NCI-H774 (cell line): Measurements from ENCODE around the gene JAZF1.

Experiments
- DNase-seq: peaks from one replicate; lab custom pipeline; 2025; lab: John Stamatoyannopoulos, UW

Gene JAZF1

DNA sequence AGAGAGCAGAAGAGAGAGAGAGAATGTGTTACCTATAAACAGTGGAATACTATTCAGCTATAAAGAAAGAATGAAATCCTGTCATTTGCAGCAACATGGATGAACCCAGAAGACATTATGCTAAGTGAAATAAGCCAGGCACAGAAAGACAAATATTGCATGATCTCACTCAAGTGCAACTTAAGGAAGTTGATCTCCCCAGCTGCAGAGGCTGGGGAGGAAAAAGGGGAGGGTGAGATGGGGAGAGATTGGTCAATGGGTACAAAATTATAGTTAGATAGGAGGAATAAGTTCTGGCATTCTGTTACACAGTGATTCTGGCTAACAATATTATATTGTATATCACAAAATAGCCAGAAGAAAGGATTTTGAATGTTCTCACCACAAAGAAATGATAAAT is 11.2 kb upstream of the JAZF1 start:
- no peak for DNase-seq

DNA sequence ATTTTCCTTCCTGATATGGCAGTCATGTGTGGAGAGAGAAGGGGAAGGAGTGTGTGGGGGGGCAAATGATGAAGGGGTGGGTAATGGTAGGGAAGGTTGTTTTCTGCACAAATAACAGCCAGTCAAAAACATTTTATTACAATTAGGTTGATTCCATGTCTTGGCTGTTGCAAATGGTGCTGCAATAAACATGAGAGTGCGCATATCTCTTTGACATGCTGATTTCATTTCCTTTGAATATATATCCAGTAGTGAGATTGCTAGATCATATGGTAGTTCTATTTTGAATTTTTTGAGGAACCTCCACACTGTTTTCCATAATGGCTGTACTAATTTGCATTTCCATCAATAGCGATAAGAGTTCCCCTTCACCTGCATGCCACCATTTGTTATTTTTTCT is 10.6 kb upstream of the JAZF1 start:
- DNase-seq = no peak

DNA sequence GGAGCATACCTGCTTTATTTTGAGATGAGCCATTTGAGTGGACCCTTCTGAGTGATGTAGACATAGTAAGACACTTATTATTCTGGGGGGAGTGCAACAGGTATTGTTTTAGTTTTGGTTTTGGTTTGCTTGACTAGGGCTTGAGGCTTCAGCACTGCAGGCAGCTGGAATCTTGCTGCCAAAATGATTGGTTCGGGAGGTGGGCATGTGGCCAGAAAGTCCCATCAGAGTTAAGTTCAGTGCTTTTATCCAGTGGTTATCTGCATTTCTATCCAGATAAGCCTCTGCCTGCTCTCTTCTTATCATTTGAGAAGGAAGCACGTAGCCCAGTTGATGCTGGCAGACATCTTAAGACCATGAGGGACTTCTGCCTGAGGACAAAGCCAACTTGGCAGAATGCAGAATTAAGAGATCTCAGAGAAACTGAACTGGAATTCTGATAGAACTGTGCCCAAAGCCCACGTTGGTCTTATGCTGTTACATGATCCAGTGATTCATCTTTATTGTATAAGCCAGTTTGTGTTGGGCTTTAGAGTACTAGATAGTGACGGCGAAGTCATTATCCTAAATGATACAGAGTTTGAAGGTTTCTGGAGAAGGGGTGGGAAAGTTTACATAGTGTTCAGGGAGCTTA is 9.6 kb upstream of the JAZF1 start:
- no peak for DNase-seq

DNA sequence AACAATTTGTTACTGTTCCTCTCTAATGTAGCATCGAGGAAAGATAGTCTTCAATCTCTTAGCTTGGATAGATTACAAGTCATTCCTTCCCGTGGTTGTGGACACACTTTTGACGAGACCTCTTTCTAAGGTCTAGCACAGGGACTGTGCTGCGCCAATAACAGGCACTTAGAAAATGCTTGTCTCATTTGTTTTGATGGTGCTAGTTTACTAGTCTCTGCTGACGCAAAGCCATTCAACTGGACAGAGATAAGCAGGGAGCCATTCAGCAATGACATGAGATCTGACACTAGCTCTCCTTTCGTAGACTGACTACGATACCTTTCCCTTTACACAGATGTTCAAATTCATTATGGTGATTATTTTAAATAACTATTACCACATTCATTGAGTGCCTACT is 6.4 kb upstream of the JAZF1 start:
- no peak for DNase-seq

- DNase-seq = no peak
These were observed 3.0 kb upstream of the JAZF1 start for GRCh38 chr7:28183627-28184026.

- no peak for DNase-seq
These were observed 1.5 kb upstream of the JAZF1 start for GRCh38 chr7:28182071-28182471.

DNA sequence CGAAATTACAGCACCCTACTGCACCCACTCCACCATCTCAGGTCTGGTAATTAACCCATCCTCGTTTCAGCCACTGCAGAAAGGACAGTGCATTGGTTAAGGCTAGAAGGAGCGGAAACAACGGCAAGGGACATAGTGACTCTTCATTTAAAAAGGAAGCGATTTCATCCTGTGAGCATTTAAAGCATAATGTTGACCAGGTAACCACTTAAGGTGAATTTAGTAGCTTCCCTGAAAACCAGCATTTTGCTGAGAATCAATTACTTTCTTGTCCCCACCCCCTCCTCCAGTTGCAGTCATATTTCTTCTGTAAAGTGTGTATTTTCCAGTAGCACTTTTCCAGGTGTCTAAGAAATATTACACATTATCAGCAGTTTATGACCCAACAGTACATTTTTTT is 821 bp upstream of the JAZF1 start:
- no peak for DNase-seq

GRCh38 chr7:28180031-28180363 is 598 bp downstream of the JAZF1 start:
- DNase-seq = no peak

- peak; percentile 69 for DNase-seq
These were observed 1.2 kb downstream of the JAZF1 start for GRCh38 chr7:28179120-28180030.

DNA sequence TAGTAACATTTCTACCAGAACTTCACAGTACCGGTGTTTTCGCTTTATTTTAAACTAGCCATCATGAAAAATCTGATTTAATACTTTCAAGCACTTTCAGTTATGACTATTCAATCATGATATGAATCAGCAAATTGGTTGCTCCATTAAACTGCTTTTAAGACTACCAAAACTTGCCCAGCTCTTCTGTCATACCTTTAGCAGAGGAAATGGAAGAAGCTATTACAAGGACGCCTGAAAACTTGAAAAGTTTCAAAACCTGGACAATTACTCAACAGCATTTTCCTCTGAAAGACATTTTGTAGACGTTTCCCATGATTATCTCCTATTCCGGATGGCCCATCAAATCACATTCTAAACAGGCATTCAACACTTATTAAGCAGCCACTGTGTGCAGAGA is 2.0 kb downstream of the JAZF1 start:
- no peak for DNase-seq

GRCh38 chr7:28177836-28178235 is 2.8 kb downstream of the JAZF1 start:
- no peak for DNase-seq

DNA sequence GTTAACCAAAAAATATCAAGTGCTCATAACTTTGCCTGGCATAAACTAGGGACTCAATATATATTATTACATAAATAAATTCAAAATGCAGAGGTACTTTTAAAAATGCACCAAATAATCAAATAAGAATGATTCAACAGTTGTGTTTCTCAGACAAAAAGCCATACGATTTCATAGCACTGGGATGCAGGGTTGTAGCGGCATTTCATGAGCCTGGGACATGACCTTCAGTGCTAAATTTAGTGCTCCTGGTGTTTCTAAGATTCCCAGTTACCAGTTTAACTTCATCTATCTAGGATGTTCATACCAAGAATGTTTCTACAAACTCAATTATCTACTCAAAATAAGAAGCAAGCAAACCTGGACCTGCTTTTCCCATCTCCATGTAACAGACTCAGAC is 4.0 kb downstream of the JAZF1 start:
- no peak for DNase-seq

GRCh38 chr7:28176174-28176573 is 4.4 kb downstream of the JAZF1 start:
- no peak for DNase-seq

DNA sequence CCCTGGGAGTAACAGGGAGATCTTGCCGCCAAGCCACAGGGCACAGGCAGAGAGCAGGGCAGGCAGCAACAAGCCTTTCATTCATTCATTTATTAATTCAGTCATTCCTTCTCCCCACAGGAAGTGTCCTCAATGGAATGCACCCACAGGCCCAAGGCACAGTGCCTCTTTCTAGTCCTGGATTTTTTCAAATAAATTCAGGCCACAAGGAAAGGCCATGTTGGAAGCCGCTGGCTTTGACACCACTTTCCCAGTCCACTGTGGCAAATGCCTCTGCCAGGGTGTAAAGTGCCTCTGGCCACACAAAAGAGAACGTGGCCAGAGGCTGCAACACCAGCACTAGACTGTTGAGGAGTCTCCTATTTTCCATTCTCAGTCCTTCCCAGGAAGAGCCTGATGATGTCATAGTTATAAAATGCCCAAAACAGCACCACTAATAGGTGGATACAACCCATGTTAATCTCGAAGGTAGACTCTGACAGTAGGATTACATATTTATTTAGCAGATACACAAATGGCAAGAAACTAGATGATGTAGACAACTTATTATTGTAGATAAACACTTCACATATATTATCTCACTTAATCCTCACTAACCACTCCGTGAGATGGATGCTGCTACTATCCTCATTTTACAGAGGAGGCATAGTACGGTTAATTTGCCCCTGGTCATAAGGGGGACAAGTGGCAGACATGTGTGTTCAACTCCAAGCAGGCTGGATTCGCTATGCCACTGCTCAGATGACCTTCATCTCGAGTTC is 5.5 kb downstream of the JAZF1 start:
- no peak for DNase-seq

- no peak for DNase-seq
These were observed 6.2 kb downstream of the JAZF1 start for GRCh38 chr7:28174442-28174841.

- no peak for DNase-seq
These were observed 7.1 kb downstream of the JAZF1 start for GRCh38 chr7:28173531-28173930.

GRCh38 chr7:28172958-28173357 is 7.6 kb downstream of the JAZF1 start:
- DNase-seq = no peak

- DNase-seq = no peak
These were observed 9.9 kb downstream of the JAZF1 start for GRCh38 chr7:28170701-28171100.

DNA sequence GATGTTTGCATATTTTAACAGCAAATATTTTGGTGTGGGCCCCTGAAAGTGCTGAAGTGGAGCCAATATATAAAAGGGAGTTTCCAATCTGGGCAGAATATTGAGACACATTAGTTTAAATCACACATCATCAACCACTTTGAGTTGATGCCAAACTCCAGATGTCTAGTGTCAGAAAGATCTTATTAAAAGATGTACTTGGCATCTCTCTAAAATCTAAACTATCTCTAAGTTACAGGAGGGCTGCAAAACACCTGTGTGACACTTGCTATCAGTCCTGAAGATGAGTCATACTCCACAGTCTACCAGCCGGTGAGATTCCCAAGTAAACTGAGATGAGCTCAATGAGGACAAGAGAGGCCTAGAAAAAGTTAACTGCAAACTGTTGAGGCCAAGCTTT is 11.4 kb downstream of the JAZF1 start:
- no peak for DNase-seq

DNA sequence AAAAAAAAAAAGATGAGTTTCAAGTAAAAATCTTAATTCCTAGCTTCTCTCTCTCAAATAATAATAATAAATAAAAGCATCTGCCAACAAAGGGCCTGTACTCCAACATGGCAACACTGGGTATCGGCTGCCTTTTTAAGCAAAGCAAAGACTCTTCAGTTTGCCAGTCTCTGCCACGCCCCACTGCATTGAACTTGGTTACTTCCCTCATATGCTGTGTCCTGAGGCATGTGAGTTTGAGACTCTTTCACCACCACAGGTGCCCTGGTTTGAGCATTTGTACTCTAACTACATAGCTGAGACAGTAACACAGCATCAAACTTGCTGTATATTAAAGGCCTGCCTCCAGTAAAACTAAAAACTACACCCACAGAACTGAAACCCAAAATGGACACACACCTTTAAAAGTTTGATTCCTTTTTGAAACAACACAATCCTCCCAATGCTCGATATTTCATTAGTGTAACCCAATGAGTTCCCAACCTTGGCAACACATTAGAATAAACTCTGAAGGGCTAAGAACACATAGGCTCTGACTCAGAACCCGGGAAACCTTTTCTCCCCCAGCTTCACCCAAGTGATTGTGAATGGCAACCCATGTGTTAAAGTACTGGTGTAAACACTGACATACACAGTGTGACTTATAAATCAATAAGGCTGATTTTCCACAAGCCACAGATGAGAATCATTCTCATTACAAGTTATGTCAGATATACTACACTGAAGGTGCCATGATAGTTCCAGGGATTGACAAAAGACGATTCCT is 12.0 kb downstream of the JAZF1 start:
- no peak for DNase-seq

DNA sequence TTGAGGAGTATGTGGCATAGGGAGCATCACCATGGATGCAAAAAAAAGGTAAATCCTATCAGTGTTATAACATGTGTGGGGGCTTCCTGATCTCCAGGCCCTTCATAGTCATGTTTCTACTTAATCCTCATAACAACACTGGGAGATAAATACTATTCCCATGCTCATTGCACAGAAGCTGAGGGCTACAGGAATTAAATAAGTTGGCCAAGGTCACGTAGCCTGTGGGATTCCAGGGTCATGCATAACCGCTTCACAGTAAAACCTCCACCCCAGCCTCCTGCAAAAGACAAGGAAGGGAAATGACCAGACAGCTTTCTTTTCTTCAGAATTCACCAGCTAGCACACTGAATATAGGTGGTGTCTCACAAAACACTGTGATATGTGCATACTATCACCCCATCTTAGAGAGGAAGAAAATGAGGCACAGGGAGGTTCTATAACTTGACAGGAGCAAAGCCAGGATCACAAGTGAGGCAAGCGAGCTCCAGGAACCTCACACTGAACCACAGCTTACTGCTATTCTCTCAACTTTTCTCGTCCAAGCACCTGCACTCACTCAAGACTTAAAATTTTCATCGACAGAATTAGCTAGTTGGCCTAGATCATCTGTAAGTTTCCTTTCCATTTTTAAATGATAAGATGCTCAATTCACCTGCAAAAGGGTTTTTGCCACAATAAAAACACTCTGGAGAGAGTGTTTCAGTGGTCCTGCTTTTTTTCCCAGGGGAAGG is 13.4 kb downstream of the JAZF1 start:
- DNase-seq = no peak
